ENCODE data around the gene CCS. TPM values are rescaled to one million over a fixed set of nuclear protein-coding genes. Genes with fewer than 3 reads are reported as not detected.
"Not testable (repeated sequence)": the region's sequence is repeated elsewhere in the genome, so short reads cannot be mapped to it uniquely, and the experiment has no call there.

Gene CCS
- total RNA-seq, 2 donors from 2014 or later: 28.3 to 28.6 TPM

GRCh38 chr11:66585447-66585846, 7.5 kb upstream of the CCS start:
- intact Hi-C loops (cut with DNase I); DNase-seq; ATAC-seq: not testable (repeated sequence)

GRCh38 chr11:66586136-66586535, 6.8 kb upstream of the CCS start:
- DNase-seq (no peak), ATAC-seq (no peak)
- intact Hi-C loops (cut with DNase I): no loop called here

- ATAC-seq; DNase-seq; intact Hi-C loops (cut with DNase I): not testable (repeated sequence)
Measured at GRCh38 chr11:66589315-66589714, 3.7 kb upstream of the CCS start.

GRCh38 chr11:66589996-66590675, 2.8 kb upstream of the CCS start:
- no peak for ATAC-seq
- intact Hi-C loops (cut with DNase I): no loop called here
- DNase-seq: no peak

- intact Hi-C loops (cut with DNase I): no loop called here
- DNase-seq: no peak
- no peak for ATAC-seq
Measured at GRCh38 chr11:66591175-66591574, 1.8 kb upstream of the CCS start.

GRCh38 chr11:66593303-66593635, 284 bp downstream of the CCS start:
- DNase-seq: no peak
- intact Hi-C loops (cut with DNase I): no loop called here
- ATAC-seq: peak in 1 of 2 donors; percentile 8

GRCh38 chr11:66593650-66594049, 665 bp downstream of the CCS start:
- intact Hi-C loops (cut with DNase I): no loop called here
- ATAC-seq (no peak), DNase-seq (no peak)

GRCh38 chr11:66595245-66595904, 2.4 kb downstream of the CCS start:
- DNase-seq: peak; percentile 65
- ATAC-seq: peak; percentile 20 to 57
- intact Hi-C loops (cut with DNase I): no loop called here

GRCh38 chr11:66598993-66599392, 6.0 kb downstream of the CCS start:
- DNase-seq (no peak), ATAC-seq (no peak)
- intact Hi-C loops (cut with DNase I): no loop called here

GRCh38 chr11:66600219-66600618, 7.2 kb downstream of the CCS start:
- no peak for ATAC-seq
- intact Hi-C loops (cut with DNase I): no loop called here
- DNase-seq: no peak

- intact Hi-C loops (cut with DNase I): no loop called here
- DNase-seq: no peak
- ATAC-seq: peak; percentile 37 to 69
Measured at GRCh38 chr11:66600631-66601233, 7.7 kb downstream of the CCS start.

- DNase-seq (no peak), ATAC-seq (no peak)
- intact Hi-C loops (cut with DNase I): no loop called here
Measured at GRCh38 chr11:66603072-66603471, 10.1 kb downstream of the CCS start.

- DNase-seq: no peak
- intact Hi-C loops (cut with DNase I): no loop called here
- ATAC-seq: no peak
Measured at GRCh38 chr11:66604155-66604554, 11.2 kb downstream of the CCS start.

- DNase-seq; intact Hi-C loops (cut with DNase I); ATAC-seq: not testable (repeated sequence)
Measured at GRCh38 chr11:66606608-66607007, 13.6 kb downstream of the CCS start.

- ATAC-seq (peak; percentile 75 to 90), DNase-seq (peak; percentile 80)
- intact Hi-C loops (cut with DNase I): no loop called here
Measured at GRCh38 chr11:66607126-66607834, 14.3 kb downstream of the CCS start.

- intact Hi-C loops (cut with DNase I): no loop called here
- DNase-seq: no peak
- no peak for ATAC-seq
Measured at GRCh38 chr11:66609721-66610617, 17.0 kb downstream of the CCS start.

GRCh38 chr11:66612458-66612857, 19.5 kb downstream of the CCS start:
- intact Hi-C loops (cut with DNase I): no loop called here
- DNase-seq: no peak
- ATAC-seq: no peak

- no peak for DNase-seq
Measured at GRCh38 chr11:66614073-66614472, 21.1 kb downstream of the CCS start.

More at GRCh38 chr11:66614073-66614472, 21.1 kb downstream of the CCS start:
- no peak for ATAC-seq
- intact Hi-C loops (cut with DNase I): no loop called here

All from left cardiac atrium (tissue), 4 donors.